NCI-H345 (cell line): ENCODE measurements around the gene C22orf15.

Source experiments
- DNase-seq: peaks from one replicate; lab custom pipeline; 2025; lab: John Stamatoyannopoulos, UW

C22orf15 gene

DNA sequence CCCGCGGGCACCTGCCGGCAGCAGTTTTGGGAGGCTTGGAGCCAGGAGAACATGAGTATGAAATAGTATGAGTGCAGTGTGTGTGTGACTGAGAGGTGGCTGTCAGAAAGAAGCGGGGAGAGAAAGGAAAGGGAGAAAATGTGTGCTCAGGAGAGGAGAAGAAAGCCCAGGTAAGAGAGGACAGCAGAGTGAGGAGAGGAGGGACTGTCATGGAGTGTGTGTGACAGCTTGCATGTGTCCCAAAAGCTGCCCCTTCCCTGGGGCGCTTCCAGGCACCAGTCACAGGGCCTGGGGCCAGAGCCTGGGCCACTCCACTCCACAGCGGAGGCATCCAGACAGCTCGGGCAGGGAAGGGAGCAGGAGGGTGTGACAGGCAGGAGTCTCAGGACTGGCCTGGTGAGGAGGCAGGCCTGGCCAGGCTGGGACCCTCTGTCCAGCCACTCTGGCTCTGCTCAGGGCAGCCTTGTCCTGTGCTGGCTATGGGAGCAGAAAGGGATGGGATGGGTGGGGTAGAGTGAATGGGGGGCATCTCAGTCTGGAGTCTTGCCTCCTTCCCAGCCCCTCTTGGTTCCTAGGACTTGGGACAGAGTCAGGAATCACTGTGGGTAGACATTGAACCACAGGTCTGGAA, 10.8 kb downstream of the C22orf15 start:
- DNase-seq = no peak

DNA sequence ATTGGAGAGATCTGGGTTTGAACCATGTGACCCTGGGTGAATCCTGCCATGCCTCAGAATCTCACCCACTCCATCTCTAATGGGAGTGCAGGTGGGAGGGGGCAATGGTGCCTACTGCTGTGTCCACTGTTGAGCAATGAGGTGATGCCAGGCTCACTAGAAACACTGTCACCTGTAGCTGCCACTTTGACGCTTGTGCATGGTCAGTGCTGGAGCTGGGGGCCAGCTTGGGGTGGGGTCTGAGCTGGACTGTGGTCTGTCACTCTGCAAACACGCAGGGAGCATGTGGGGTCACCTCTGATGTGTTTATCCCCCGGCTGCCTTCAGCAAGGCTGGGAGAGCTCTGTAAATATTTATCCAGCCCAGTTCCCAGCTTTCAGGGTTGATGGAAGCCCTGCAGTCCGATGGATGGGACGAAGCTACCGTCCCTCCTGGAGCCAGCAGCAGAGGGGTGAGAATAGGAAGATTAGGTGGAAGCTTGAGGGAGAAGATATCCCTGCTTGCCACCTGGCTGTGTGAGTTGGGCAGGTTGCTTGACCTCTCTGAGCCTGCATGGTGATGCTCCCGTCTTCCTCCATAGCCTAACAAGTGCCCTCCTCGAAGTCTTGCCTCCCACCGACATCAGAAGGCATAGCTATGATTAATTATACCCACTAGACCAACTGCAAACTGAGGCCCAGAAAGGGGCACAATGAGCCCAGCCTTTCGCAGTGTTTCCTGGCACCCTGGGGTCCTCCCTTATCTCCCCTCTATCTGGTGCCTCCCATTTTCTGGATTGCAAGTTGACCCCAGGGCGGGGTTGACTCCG, 11.5 kb downstream of the C22orf15 start:
- no peak for DNase-seq

DNA sequence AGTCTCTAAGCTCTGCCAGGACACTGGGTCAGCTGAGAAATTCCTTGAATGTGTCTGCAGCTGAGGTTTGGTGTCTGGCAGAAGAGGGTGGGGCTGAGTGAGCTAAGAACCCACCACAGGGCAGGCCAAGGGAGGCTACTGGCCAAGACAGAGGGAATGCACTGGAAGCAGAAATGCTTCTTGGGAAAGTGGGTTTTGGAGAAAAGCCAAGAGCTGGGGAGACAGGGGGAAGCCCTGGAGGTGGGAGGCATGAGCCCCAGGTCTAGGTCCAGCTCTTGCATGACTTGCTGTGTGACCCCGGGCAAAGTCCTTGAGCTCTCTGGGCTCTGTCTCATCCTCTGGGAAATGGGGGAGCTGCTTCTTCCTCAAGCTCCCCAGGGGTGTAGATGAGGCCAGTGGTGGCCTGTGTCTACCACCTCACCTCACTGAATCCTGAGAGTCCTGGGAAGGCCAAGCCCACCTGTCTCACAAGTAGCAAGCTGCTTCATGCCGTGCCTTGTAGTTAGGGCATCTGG, 12.2 kb downstream of the C22orf15 start:
- no peak for DNase-seq

DNA sequence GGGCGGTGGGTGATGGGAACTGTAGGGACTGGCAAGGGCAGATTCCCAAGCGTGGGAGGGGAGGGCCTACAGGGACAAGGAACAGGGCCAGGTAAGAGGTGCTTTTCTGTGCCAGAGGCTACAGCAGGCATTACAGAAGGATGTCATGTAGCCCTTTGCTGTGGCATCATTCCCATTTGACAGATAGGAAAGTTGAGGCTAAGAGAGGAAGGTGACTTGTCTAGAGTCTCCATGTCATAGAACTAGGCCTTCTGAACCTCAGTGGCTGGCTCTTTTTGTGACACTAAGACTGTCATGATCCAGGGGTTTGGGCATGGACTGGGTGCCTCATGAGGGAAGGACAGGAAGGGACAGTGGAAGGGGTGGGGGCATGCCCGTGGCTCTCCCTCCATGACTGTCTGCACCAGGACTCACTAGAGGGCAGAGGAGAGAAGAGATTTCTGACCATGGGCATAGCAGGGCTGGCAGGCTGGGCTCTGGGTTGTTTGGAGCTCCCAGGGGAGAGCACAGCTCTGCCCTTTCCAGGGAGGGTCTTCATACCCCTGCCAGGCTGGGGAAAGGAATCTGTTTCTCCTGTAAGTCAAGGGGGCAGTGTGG, 13.1 kb downstream of the C22orf15 start:
- DNase-seq = no peak

DNA sequence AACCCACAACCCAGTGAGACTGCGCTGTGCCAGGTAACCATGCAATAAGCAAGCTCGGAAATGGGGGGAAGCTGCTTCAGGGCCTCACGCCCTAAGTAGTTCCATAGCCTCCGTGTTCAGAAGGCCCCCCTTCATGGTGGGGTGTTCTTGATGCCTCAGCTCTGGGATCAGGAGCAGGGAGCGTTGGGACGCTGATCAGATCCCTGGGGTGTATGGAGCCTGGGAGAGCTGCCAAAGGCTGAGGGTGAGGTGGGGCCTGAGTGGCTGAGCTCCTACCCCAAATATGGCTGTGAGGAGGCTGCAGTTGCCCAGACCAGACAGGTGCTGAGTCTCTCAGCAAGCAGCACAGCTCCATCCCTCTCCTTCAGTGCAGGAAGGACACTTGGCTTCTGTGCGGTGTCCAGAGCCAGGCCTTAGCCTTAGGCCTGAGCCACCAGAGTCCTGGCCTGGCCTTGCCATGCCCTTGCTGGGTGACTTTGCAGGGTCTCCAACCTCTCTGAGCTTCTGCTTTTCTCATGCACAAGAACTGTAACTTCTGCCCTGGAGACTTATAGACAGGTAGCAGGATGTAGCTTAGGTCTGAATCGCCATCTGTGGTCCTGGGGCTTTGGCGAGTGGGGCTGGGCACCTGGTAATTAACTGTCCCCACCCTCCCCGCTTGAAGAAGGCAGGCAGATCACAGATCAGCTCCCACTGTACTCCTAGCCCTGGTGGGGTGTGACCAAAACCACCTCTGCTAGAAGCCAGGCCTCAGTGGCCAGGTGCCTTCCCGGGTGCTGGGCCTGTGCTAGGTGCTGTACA, 15.2 kb downstream of the C22orf15 start:
- peak; percentile 65 for DNase-seq

DNA sequence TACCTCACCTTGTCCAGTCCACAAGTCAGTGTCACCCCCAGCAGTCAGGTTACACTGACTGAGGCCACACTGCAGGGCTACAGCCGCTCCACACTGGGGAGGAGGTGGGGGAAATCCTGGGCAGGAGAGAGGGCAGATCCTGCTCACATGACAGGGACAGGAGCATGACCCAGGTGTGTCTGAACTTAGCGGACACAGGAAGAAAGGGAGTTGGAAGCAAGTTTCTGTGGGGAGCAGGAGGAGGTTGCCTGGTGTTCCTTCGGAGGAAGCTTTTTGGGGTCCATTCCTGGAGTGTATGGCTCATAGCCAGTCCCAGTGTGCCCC, 15.7 kb downstream of the C22orf15 start:
- no peak for DNase-seq

DNA sequence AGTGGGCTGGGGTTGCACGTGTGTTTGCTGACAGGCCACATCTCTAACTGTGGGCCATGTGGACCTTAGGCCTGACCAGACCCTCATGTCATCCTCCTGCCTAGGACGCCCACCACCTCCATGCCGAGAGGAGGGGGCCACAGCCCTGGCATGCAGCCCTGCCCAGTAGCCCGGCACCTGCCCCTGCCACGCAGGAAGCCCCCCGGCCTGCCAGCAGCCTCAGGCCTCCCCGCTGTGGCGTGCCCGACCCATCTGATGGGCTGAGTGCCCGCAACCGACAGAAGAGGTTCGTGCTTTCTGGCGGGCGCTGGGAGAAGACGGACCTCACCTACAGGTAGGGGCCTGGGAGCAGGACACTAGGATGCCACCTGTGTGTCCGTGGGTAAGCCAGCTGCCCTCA, 16.3 kb downstream of the C22orf15 start:
- DNase-seq = no peak

DNA sequence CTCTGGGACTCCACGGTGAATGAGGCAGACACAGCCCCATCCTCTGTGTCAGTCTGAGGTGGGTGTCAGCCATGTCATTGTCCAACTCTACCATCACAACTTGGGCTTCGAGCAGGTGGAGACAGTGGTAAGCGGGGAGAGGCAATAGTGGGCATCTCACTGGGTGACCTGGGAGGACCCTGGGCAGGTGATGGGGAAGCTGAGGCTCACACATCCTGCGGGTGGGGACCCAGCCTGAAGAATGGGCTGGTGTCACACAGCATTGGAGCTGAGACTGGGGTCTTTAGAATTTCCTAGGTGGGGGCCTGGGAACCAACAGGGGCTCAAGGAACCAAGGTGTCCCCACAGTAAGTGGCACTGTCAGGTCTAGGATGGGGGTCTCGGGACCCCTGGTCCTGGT, 16.9 kb downstream of the C22orf15 start:
- DNase-seq = no peak

DNA sequence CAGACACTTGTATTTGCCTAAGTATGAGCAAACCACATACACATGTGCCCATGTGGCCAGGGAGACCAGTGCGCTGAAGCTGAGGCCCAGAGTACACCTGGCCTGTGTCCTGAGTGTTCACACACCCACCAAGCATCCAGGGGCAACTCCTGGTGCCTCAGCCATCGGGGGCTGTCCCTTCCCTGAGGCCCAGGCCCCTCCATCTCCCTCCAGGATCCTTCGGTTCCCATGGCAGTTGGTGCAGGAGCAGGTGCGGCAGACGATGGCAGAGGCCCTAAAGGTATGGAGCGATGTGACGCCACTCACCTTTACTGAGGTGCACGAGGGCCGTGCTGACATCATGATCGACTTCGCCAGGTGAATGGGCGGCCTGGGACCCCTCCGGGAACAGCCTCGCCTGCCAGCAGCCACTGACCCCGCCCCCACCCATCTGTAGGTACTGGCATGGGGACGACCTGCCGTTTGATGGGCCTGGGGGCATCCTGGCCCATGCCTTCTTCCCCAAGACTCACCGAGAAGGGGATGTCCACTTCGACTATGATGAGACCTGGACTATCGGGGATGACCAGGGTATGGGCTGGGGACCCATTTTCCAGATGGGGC, 17.5 kb downstream of the C22orf15 start:
- DNase-seq = no peak

DNA sequence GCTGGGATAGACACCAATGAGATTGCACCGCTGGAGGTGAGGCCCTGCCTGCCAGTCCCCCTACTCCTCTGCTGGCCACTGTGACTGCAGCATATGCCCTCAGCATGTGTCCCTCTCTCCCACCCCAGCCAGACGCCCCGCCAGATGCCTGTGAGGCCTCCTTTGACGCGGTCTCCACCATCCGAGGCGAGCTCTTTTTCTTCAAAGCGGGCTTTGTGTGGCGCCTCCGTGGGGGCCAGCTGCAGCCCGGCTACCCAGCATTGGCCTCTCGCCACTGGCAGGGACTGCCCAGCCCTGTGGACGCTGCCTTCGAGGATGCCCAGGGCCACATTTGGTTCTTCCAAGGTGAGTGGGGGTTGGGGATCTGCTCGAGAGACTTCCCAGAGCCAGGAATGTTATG, 18.3 kb downstream of the C22orf15 start:
- no peak for DNase-seq

DNA sequence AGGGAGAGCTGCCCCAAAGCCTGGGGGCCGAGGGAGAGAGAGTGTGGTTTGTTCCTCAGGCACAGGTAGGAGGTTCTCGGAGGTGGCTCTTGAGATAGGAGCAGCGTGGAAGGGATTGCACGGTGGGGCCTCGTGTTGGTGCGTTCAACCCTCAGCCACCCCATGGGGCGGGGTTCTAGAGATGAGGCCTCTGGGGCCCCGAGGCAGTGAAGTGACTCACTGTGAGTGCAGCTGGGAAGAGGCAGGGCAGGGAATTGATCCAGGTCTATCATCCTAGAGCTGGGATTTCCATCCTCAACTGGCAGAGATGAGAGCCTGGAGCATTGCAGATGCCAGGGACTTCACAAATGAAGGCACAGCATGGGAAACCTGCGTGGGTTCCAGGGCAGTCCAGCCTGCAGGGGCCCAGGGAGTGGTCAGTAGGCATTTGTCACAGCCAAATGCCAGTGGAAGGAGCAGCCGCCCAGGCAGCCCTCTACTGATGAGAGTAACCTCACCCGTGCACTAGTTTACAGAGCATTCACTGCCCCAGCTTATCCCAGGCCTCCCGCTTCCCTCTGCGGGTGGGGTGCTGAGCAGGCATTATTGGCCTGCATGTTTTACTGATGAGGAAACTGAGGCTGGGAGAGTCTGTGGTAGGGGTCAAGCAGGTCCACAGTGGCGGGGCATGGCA, 18.9 kb downstream of the C22orf15 start:
- DNase-seq = no peak

DNA sequence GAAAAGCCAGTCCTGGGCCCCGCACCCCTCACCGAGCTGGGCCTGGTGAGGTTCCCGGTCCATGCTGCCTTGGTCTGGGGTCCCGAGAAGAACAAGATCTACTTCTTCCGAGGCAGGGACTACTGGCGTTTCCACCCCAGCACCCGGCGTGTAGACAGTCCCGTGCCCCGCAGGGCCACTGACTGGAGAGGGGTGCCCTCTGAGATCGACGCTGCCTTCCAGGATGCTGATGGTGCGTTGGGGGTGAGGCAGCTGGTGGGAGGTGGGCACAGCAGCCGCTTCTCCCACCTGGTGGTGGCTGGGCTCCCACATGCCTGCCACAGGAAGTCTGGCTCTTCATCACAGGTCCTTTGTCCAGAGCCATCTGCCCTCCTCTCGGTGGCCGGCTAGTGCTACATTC, 19.5 kb downstream of the C22orf15 start:
- DNase-seq = no peak

DNA sequence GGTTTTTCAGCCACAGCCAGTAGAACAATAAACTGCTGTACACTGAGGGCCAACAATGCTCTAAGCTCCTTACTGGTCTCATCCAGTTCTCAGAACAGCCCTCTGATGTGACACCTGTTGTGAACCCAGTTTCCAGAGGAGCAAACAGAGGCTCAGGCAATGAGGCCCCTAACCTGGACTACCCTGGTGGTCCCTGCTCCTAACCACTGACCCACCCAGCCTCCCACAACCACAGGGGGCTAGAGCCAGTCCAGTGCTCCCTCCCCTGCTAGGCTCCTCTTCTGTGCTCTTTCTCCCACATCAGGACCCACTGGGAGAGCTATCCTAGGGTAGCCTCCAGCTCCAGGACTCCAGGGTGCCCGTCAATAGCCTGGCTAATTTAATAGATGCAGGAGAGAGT, 19.9 kb downstream of the C22orf15 start:
- no peak for DNase-seq

DNA sequence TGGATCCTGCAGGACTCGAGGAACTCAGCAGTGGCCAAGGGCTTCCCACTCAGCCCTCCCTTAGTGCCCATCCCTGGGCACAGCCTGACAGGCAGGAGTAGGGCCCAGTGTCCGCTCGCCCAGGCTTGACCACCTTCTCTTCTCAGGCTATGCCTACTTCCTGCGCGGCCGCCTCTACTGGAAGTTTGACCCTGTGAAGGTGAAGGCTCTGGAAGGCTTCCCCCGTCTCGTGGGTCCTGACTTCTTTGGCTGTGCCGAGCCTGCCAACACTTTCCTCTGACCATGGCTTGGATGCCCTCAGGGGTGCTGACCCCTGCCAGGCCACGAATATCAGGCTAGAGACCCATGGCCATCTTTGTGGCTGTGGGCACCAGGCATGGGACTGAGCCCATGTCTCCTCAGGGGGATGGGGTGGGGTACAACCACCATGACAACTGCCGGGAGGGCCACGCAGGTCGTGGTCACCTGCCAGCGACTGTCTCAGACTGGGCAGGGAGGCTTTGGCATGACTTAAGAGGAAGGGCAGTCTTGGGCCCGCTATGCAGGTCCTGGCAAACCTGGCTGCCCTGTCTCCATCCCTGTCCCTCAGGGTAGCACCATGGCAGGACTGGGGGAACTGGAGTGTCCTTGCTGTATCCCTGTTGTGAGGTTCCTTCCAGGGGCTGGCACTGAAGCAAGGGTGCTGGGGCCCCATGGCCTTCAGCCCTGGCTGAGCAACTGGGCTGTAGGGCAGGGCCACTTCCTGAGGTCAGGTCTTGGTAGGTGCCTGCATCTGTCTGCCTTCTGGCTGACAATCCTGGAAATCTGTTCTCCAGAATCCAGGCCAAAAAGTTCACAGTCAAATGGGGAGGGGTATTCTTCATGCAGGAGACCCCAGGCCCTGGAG, 20.7 kb downstream of the C22orf15 start:
- no peak for DNase-seq

DNA sequence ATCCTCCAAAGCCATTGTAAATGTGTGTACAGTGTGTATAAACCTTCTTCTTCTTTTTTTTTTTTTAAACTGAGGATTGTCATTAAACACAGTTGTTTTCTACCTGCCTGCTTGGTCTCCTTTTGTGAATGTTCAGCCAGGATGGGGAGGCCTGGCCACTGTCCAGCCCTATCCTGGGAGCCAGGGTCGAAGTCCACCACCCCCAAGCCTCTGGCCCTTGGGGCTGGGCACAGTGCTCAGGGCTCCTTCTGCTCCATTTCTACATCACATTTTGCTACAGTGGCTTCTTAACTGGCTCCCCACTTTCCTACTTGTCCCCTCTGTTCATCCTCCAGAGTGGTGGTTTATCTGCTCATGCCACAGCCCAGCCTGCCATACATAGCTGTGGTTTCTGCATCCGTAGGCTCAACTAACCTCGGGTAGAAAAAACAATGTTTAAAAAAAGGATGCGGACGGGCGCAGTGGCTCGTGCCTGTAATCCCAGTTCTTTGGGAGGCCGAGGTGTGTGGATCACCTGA, 21.5 kb downstream of the C22orf15 start:
- DNase-seq = no peak

DNA sequence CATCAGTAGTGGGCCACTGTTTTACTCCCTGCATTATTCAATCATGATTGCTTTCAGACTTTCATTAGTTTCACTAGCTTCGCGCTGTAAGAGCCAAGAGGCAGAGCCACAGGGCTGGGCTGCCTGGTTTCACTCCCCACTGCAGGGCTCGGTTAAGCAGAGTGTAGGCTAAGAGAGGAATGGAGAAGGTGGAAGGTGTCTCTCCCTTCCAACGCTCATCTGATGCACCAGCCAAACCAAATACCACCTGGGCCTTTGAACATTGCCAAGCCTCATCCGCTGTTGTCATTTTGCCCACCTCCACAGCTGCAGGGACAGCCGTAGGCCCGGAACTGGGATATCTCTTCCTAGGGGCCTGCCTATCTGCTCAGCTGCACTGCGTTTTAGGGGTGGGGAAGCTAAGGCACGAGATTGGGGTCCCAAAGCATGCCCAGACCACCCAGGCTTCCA, 23.5 kb downstream of the C22orf15 start:
- DNase-seq = no peak

DNA sequence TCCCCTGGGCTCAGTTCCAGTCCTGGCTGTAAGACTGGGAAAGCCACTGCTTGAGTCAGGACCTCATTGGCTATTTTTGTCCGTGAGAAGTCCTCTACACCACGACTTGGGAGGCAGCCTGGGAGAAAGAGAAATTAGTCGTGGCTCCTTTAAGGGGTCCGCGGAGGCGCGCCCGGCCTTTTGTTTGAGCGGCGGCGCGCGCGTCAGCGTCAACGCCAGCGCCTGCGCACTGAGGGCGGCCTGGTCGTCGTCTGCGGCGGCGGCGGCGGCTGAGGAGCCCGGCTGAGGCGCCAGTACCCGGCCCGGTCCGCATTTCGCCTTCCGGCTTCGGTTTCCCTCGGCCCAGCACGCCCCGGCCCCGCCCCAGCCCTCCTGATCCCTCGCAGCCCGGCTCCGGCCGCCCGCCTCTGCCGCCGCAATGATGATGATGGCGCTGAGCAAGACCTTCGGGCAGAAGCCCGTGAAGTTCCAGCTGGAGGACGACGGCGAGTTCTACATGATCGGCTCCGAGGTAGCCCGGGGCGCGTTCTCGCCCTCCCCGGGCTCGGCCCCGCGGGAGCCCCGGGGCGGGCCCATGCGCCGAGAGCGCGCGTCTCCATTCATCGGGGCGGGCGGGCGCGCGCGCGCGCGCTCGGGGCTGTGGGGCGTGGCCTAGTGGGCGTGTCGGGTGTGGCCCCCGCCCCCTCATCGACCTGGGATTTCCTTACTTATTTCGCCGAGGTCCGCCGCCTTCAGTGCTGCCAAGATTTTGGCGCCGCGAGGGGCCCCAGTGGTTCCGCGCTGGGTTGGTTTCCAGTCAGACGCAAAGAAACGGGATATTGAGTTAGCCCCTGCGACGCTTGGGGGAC, 24.2 kb downstream of the C22orf15 start, which contains the start of gene SMARCB1:
Gene SMARCB1, plus strand, starts transcription at position 215 of the 848 bp plus-strand sequence. Its CDS starts 204 bp downstream, at position 419.
- peak; percentile 93 for DNase-seq

DNA sequence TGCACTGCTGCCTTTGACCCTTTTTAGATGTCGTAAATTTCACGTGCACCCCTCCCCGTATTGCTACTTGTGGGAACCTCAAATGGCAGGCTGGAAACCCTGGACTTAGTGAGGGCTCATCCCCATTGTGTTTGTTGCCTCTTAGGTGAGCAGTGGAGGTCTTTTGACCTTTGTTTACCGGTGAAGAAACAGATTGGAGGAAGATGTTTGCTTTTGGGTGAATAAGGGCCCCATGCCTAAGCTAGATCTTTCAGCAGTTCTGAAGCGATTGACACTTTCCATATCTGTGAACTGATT, 24.8 kb downstream of the C22orf15 start:
- DNase-seq = no peak

DNA sequence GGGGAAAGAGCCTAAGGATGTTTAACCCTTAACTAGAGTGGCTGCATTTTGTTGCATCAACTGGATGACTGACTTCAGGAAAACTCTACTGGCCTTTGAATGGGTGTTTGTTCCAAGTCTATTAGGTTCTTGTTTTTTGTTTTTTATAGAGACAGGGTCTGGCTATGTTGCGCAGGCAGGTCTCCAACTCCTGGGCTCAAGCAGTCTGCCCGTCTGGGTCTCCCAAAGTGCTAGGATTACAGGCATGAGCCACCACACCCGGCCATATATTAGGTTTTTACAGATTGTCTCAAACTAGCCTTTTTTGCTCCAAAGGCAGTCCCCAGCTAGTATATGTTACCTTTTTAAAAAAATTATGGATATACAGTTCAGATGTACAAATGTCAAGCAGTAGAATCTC, 25.1 kb downstream of the C22orf15 start:
- DNase-seq = no peak
